Measurements from ENCODE around the gene TIMM29.

TIMM29 gene

GRCh38 chr19:10884274-10884673 is 44.3 kb upstream of the TIMM29 start:
- Histone ChIP-seq H3K4me2 (ENCODE audit: low read depth, low read length) (no peak overlapping the region), H3K36me3 (replicated peaks; ENCODE audit: insufficient read depth, low read length) (no peaks in the 10 kb centered on the region), H3K4me3 (ENCODE audit: low read length) (no peak overlapping the region), H3K27ac (ENCODE audit: low read length) (no peak overlapping the region), H3K4me1 (ENCODE audit: low read length) (peaks cover 7% of the 10 kb centered on the region), H3K79me2 (ENCODE audit: low read length) (peaks cover 80% of the 10 kb centered on the region), H3F3A (ENCODE audit: insufficient read depth, low read length) (no peaks in the 10 kb centered on the region; the same call in 1 of the 2 replicates), H2AFZ (ENCODE audit: low read length) (no peak overlapping the region), H3K27me3 (replicated peaks; ENCODE audit: insufficient read depth, low read length) (no peaks in the 10 kb centered on the region), H3K9me3 (replicated peaks; ENCODE audit: insufficient read depth, low read length) (no peaks in the 10 kb centered on the region), H3K9ac (ENCODE audit: low read length) (no peak overlapping the region), H4K20me1 (ENCODE audit: insufficient read depth, low read length) (no peaks in the 10 kb centered on the region), H3K9me2 (replicated peaks; ENCODE audit: insufficient read depth, low read length) (no peaks in the 10 kb centered on the region)
- no peak for DNase-seq
- TF ChIP-seq CTCF (IDR thresholded peaks at IDR 0.05; ENCODE audit: low read length) (no peak), EZH2 (optimal IDR thresholded peaks at IDR 0.05; ENCODE audit: low read depth, low read length) (no peak), EZH2phosphoT487 (IDR thresholded peaks at IDR 0.05; ENCODE audit: low read length) (no peak)

- Histone ChIP-seq H3K9ac (ENCODE audit: low read length) (no peak overlapping the region), H3K27ac (ENCODE audit: low read length) (no peak overlapping the region), H3K4me3 (ENCODE audit: low read length) (no peak overlapping the region), H3K27me3 (replicated peaks; ENCODE audit: insufficient read depth, low read length) (no peaks in the 10 kb centered on the region), H3F3A (ENCODE audit: insufficient read depth, low read length) (no peaks in the 10 kb centered on the region; the same call in 1 of the 2 replicates), H3K79me2 (ENCODE audit: low read length) (peaks cover 73% of the 10 kb centered on the region), H3K9me3 (replicated peaks; ENCODE audit: insufficient read depth, low read length) (no peaks in the 10 kb centered on the region), H2AFZ (ENCODE audit: low read length) (no peak overlapping the region), H4K20me1 (ENCODE audit: insufficient read depth, low read length) (no peaks in the 10 kb centered on the region), H3K36me3 (replicated peaks; ENCODE audit: insufficient read depth, low read length) (no peaks in the 10 kb centered on the region), H3K4me2 (ENCODE audit: low read depth, low read length) (no peak overlapping the region), H3K4me1 (ENCODE audit: low read length) (no peaks in the 10 kb centered on the region), H3K9me2 (replicated peaks; ENCODE audit: insufficient read depth, low read length) (no peaks in the 10 kb centered on the region)
- TF ChIP-seq CTCF (IDR thresholded peaks at IDR 0.05; ENCODE audit: low read length): no peak
- no peak for DNase-seq
Measured at GRCh38 chr19:10885201-10886169, 43.1 kb upstream of the TIMM29 start.

DNA sequence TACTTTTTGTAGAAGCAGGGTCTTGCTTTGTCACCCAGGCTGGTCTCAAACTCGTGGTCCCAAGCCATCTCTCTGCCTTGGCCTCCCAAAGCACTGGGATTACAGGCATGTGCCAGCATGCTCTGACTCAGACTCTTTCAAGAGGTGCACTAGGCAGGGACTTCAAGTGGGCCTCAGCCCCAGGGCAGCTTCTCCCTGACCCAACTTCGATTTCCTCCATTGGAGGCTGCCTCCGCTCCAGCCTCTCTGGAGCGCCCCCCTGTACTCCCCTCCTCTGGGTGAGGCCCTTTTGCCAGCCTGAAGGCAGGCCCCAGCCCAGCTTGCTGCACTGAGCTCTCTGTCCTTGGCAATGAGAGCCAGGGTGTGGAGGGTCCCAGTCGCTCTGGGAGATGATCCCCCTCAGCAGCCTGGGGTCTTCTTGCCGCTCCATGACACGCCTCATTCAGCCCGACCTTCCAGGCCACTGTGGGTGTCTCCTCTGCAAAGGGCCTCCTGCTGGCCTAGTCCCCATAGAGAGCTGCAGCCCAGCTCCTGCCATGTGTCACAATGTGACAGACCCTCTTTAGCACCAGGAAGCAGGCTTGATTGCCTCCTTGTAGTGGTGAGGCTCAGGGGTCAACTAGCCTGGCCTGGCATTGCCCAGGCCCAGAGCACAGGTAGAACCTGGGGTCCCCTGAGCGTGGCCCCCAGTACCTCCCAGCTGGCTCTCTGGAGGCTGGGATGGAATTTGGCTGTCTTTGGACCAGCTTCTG is 40.8 kb upstream of the TIMM29 start:
- Histone ChIP-seq H2AFZ (ENCODE audit: low read length) (no peak overlapping the region), H4K20me1 (ENCODE audit: insufficient read depth, low read length) (no peaks in the 10 kb centered on the region), H3K27me3 (replicated peaks; ENCODE audit: insufficient read depth, low read length) (no peaks in the 10 kb centered on the region), H3F3A (ENCODE audit: insufficient read depth, low read length) (no peaks in the 10 kb centered on the region), H3K36me3 (replicated peaks; ENCODE audit: insufficient read depth, low read length) (no peaks in the 10 kb centered on the region), H3K79me2 (ENCODE audit: low read length) (peaks cover 70% of the 10 kb centered on the region), H3K4me3 (ENCODE audit: low read length) (no peak overlapping the region), H3K4me2 (ENCODE audit: low read depth, low read length) (no peak overlapping the region), H3K9me3 (replicated peaks; ENCODE audit: insufficient read depth, low read length) (no peaks in the 10 kb centered on the region), H3K27ac (ENCODE audit: low read length) (no peak overlapping the region), H3K4me1 (ENCODE audit: low read length) (no peaks in the 10 kb centered on the region), H3K9me2 (replicated peaks; ENCODE audit: insufficient read depth, low read length) (no peaks in the 10 kb centered on the region), H3K9ac (ENCODE audit: low read length) (no peak overlapping the region)
- no peak for TF ChIP-seq EZH2phosphoT487 (IDR thresholded peaks at IDR 0.05; ENCODE audit: low read length)
- TF ChIP-seq CTCF (IDR thresholded peaks at IDR 0.05; ENCODE audit: low read length): no peak
- no peak for TF ChIP-seq EZH2 (optimal IDR thresholded peaks at IDR 0.05; ENCODE audit: low read depth, low read length)
- DNase-seq: no peak
